ENCODE results near the gene LSS. TPM values are rescaled to one million over a fixed set of nuclear protein-coding genes. Genes with fewer than 3 reads are reported as not detected.

The LSS gene
- total RNA-seq, 1 donor from 2014 or later = 52.0 TPM

GRCh38 chr21:46154155-46154954 is 74.2 kb downstream of the LSS start:
- H3K36me3 ChIP-seq = no peaks in the 10 kb centered on the region
- peaks cover 16% of the 10 kb centered on the region for H3K4me1 ChIP-seq
- no peaks in the 10 kb centered on the region for H3K9me3 ChIP-seq (replicated peaks)
- no peak for DNase-seq
- H3K27me3 ChIP-seq (ENCODE audit: low read depth) = no peaks in the 10 kb centered on the region
- no peak for TF ChIP-seq CTCF (IDR thresholded peaks at IDR 0.05; ENCODE audit: borderline replicate concordance)
- no peak overlapping the region for H3K4me3 ChIP-seq
- H3K27ac ChIP-seq (replicated peaks) = no peak overlapping the region
- intact Hi-C loops (cut with micrococcal nuclease) = no loop called here

- peaks cover 16% of the 10 kb centered on the region for H3K4me1 ChIP-seq
- H3K9me3 ChIP-seq (replicated peaks) = no peaks in the 10 kb centered on the region
- H3K27me3 ChIP-seq (ENCODE audit: low read depth) = no peaks in the 10 kb centered on the region
- H3K27ac ChIP-seq (replicated peaks) = peak overlapping the region; percentile 47
- DNase-seq = peak; percentile 54
- peak; percentile 80 for TF ChIP-seq CTCF (IDR thresholded peaks at IDR 0.05; ENCODE audit: borderline replicate concordance)
- intact Hi-C loops (cut with micrococcal nuclease) = no loop called here
- peak overlapping the region; percentile 54 for H3K4me3 ChIP-seq
- no peaks in the 10 kb centered on the region for H3K36me3 ChIP-seq
Observed at GRCh38 chr21:46153247-46154154, 75.1 kb downstream of the LSS start.

- no peak for TF ChIP-seq CTCF (IDR thresholded peaks at IDR 0.05; ENCODE audit: borderline replicate concordance)
- H3K4me3 ChIP-seq = peak overlapping the region; percentile 54
- H3K36me3 ChIP-seq = no peaks in the 10 kb centered on the region
- H3K9me3 ChIP-seq (replicated peaks) = no peaks in the 10 kb centered on the region
- H3K4me1 ChIP-seq = peaks cover 16% of the 10 kb centered on the region
- DNase-seq = no peak
- H3K27me3 ChIP-seq (ENCODE audit: low read depth) = no peaks in the 10 kb centered on the region
- intact Hi-C loops (cut with micrococcal nuclease) = no loop called here
- H3K27ac ChIP-seq (replicated peaks) = peak overlapping the region; percentile 47
Observed at GRCh38 chr21:46152927-46153246, 75.7 kb downstream of the LSS start.

- intact Hi-C loops (cut with micrococcal nuclease) = no loop called here
- Histone ChIP-seq H3K9me3 (replicated peaks) (no peaks in the 10 kb centered on the region), H3K4me3 (peak overlapping the region; percentile 54), H3K4me1 (peaks cover 16% of the 10 kb centered on the region), H3K36me3 (no peaks in the 10 kb centered on the region), H3K27ac (replicated peaks) (peak overlapping the region; percentile 47), H3K27me3 (ENCODE audit: low read depth) (no peaks in the 10 kb centered on the region)
- no peak for DNase-seq
- no peak for TF ChIP-seq CTCF (IDR thresholded peaks at IDR 0.05; ENCODE audit: borderline replicate concordance)
Observed at GRCh38 chr21:46151989-46152926, 76.3 kb downstream of the LSS start.
